NOMO-1 (cell line): ENCODE data around the gene CEACAM7.
A peak's percentile ranks its signal among the peaks of the same experiment; 100 is the strongest.

Experiments used
- DNase-seq, 2 experiments: peaks; one replicate each; lab custom pipeline; 2025; ENCODE audit not compliant: unreplicated experiment in 2 of 2; lab: John Stamatoyannopoulos, UW

CEACAM7 gene

GRCh38 chr19:41700381-41701195 is 12.5 kb upstream of the CEACAM7 start:
- DNase-seq = no peak

GRCh38 chr19:41699968-41700323 is 11.9 kb upstream of the CEACAM7 start:
- DNase-seq = no peak

GRCh38 chr19:41699231-41699967 is 11.3 kb upstream of the CEACAM7 start:
- DNase-seq = no peak

- DNase-seq = peak; percentile 68 to 97
Measured at GRCh38 chr19:41698746-41699230, 10.7 kb upstream of the CEACAM7 start.

GRCh38 chr19:41697198-41697855 is 9.3 kb upstream of the CEACAM7 start:
- DNase-seq = no peak

- peak in 1 of 2 experiments; percentile 23 for DNase-seq
Measured at GRCh38 chr19:41696402-41697197, 8.5 kb upstream of the CEACAM7 start.

- DNase-seq = no peak
Measured at GRCh38 chr19:41695745-41696144, 7.7 kb upstream of the CEACAM7 start.

- no peak for DNase-seq
Measured at GRCh38 chr19:41694831-41695635, 7.0 kb upstream of the CEACAM7 start.

GRCh38 chr19:41694196-41694595 is 6.1 kb upstream of the CEACAM7 start:
- DNase-seq = no peak

- DNase-seq = peak in 1 of 2 experiments; percentile 11
Measured at GRCh38 chr19:41691268-41691970, 3.3 kb upstream of the CEACAM7 start.

GRCh38 chr19:41690801-41691065 is 2.7 kb upstream of the CEACAM7 start:
- DNase-seq = no peak

- no peak for DNase-seq
Measured at GRCh38 chr19:41689993-41690800, 2.1 kb upstream of the CEACAM7 start.

- no peak for DNase-seq
Measured at GRCh38 chr19:41688687-41689086, 617 bp upstream of the CEACAM7 start.

- no peak for DNase-seq
Measured at GRCh38 chr19:41687419-41687818, 651 bp downstream of the CEACAM7 start.

- DNase-seq = no peak
Measured at GRCh38 chr19:41682437-41682836, 5.6 kb downstream of the CEACAM7 start.

GRCh38 chr19:41671486-41671885 is 16.6 kb downstream of the CEACAM7 start:
- DNase-seq = no peak

- no peak for DNase-seq
Measured at GRCh38 chr19:41670755-41671154, 17.3 kb downstream of the CEACAM7 start.

- no peak for DNase-seq
Measured at GRCh38 chr19:41668315-41668714, 19.8 kb downstream of the CEACAM7 start.

- no peak for DNase-seq
Measured at GRCh38 chr19:41666075-41666474, 22.0 kb downstream of the CEACAM7 start.
